Liver (tissue), 9 donors: Measurements from ENCODE around the gene ACSL6. TPM values are rescaled to one million over a fixed set of nuclear protein-coding genes. Genes with fewer than 3 reads are reported as not detected.

Experiments
- DNase-seq: peaks from one replicate; pipeline ENCODE4 v3.0.0-alpha.2; 2017; ENCODE audit warnings: low spot score
- H3K27ac ChIP-seq, 2 donors: one replicate each; pipeline ENCODE4 v1.7.0; 2013; ENCODE audit warnings: inconsistent platforms in 2 of 2, low read length in 2 of 2, control low read depth in 1 of 2, low read depth in 1 of 2, mild to moderate bottlenecking in 1 of 2
- H3K27me3 ChIP-seq, 4 donors: one replicate each; pipeline versions ENCODE4 v1.6.1 to v1.7.0; 2013; ENCODE audit warnings: low read length in 3 of 4, inconsistent platforms in 1 of 4, mild to moderate bottlenecking in 1 of 4, moderate library complexity in 1 of 4; ENCODE audit not compliant: control insufficient read depth in 4 of 4, insufficient read depth in 4 of 4
- H3K36me3 ChIP-seq, 4 donors: one replicate each; pipeline versions ENCODE4 v1.6.1 to v1.7.0; 2013; ENCODE audit warnings: low read length in 3 of 4, mild to moderate bottlenecking in 3 of 4, low read depth in 1 of 4, moderate library complexity in 1 of 4; ENCODE audit not compliant: control insufficient read depth in 4 of 4, insufficient read depth in 3 of 4
- H3K4me1 ChIP-seq, 4 donors: one replicate each; pipeline versions ENCODE4 v1.6.1 to v1.7.0; 2013; ENCODE audit warnings: low read length in 3 of 4, mild to moderate bottlenecking in 3 of 4, moderate library complexity in 1 of 4; ENCODE audit not compliant: control insufficient read depth in 4 of 4, insufficient read depth in 4 of 4
- H3K4me3 ChIP-seq, 3 donors: one replicate each; pipeline versions ENCODE4 v1.6.1 to v1.7.0; 2013; ENCODE audit warnings: low read length in 3 of 3, control low read depth in 1 of 3, low read depth in 1 of 3, mild to moderate bottlenecking in 1 of 3
- H3K9ac ChIP-seq, 2 donors: one replicate each; pipeline ENCODE4 v1.7.0; 2013; ENCODE audit warnings: low read length in 2 of 2, mild to moderate bottlenecking in 2 of 2, moderate library complexity in 2 of 2, control low read depth in 1 of 2, low read depth in 1 of 2
- H3K9me3 ChIP-seq, 4 donors: one replicate each; pipeline versions ENCODE4 v1.6.1 to v1.7.0; 2013; ENCODE audit warnings: low read length in 3 of 4; ENCODE audit not compliant: control insufficient read depth in 4 of 4
- ATF3 ChIP-seq: IDR thresholded peaks from 2 replicates; pipeline ENCODE4 v1.6.1; 2016; ENCODE audit warnings: antibody characterized with exemption
- CTCF ChIP-seq: fragments of 150-350 bp; IDR thresholded peaks from 2 replicates; pipeline ENCODE4 v1.5.1; 2017; ENCODE audit warnings: improper control_type of control experiment, low read depth, low read length; ENCODE audit not compliant: missing input control
- EGR1 ChIP-seq, 2 donors: IDR thresholded peaks; 2 replicates each; pipeline ENCODE4 v1.6.1; 2016 to 2018; ENCODE audit warnings: antibody characterized with exemption in 2 of 2, low read depth in 2 of 2
- FOXA2 ChIP-seq: IDR thresholded peaks from 2 replicates; pipeline ENCODE4 v1.6.1; 2016; ENCODE audit warnings: antibody characterized with exemption
- GABPA ChIP-seq, 2 donors: IDR thresholded peaks in 1 of 2; conservative IDR thresholded peaks in 1 of 2; 2 replicates each; pipeline ENCODE4 v1.6.1; 2016; ENCODE audit warnings: antibody characterized with exemption in 2 of 2, mild to moderate bottlenecking in 1 of 2, moderate library complexity in 1 of 2
- HNF4A ChIP-seq, 2 donors: conservative IDR thresholded peaks; 2 replicates each; pipeline ENCODE4 v1.6.1; 2016; ENCODE audit warnings: antibody characterized with exemption in 2 of 2, mild to moderate bottlenecking in 2 of 2
- HNF4G ChIP-seq: IDR thresholded peaks from 2 replicates; pipeline ENCODE4 v1.6.1; 2016; ENCODE audit warnings: antibody characterized with exemption
- JUND ChIP-seq, 2 donors: IDR thresholded peaks; 2 replicates each; pipeline ENCODE4 v1.6.1; 2016; ENCODE audit warnings: antibody characterized with exemption in 2 of 2
- NR2F2 ChIP-seq: IDR thresholded peaks from 2 replicates; pipeline ENCODE4 v1.6.1; 2016; ENCODE audit warnings: antibody characterized with exemption
- RAD21 ChIP-seq, 2 donors: IDR thresholded peaks; 2 replicates each; pipeline ENCODE4 v1.6.1; 2016; ENCODE audit warnings: antibody characterized with exemption in 2 of 2, mild to moderate bottlenecking in 2 of 2
- RXRA ChIP-seq, 2 donors: IDR thresholded peaks; 2 replicates each; pipeline ENCODE4 v1.6.1; 2017 to 2018; ENCODE audit warnings: antibody characterized with exemption in 2 of 2, mild to moderate bottlenecking in 1 of 2
- SP1 ChIP-seq: IDR thresholded peaks from 2 replicates; pipeline ENCODE4 v1.6.1; 2018; ENCODE audit warnings: antibody characterized with exemption, mild to moderate bottlenecking
- TAF1 ChIP-seq: conservative IDR thresholded peaks from 2 replicates; pipeline ENCODE4 v1.6.1; 2016; ENCODE audit warnings: antibody characterized with exemption, mild to moderate bottlenecking
- YY1 ChIP-seq: IDR thresholded peaks from 2 replicates; pipeline ENCODE4 v1.6.1; 2016; ENCODE audit warnings: antibody characterized with exemption, mild to moderate bottlenecking
- ZBTB33 ChIP-seq: IDR thresholded peaks from 2 replicates; pipeline ENCODE4 v1.6.1; 2016; ENCODE audit warnings: antibody characterized with exemption
- polyA plus RNA-seq, 2 donors: library from polyadenylated mRNA; stranded (reverse) in 1 of 2; unstranded in 1 of 2; fragments of 200-250 nt in 1 of 2; fragments of >200 nt in 1 of 2; fragmentation: Nextera tagmentation in 1 of 2; extraction: Ambion mirVana in 1 of 2; gene quantifications; one replicate each; pipeline versions ENCODE4 v1.2.1 to v1.2.3, GENCODE V29; 2013 to 2015
- total RNA-seq, 2 donors: library from RNA; depleted of rRNA; stranded (reverse); fragments of >200 nt; gene quantifications; one replicate each; pipeline ENCODE4 v1.2.3, GENCODE V29; 2014
- TF ChIP-seq, protein P1 (sequence below): IDR thresholded peaks from 2 replicates; pipeline ENCODE4 v1.6.1; 2016; ENCODE audit warnings: antibody characterized with exemption, mild to moderate bottlenecking
- TF ChIP-seq, protein P2 (sequence below): IDR thresholded peaks from 2 replicates; pipeline ENCODE4 v1.6.1; 2016; ENCODE audit warnings: antibody characterized with exemption
- donor health status: healthy.
- donor health status: healthy.
- donor health status: healthy.
- donor health status: healthy.
- donor health status: healthy.

The ACSL6 gene
- total and polyA plus RNA-seq, 4 donors, result 0.89 to 129 (median 4.6) TPM

DNA sequence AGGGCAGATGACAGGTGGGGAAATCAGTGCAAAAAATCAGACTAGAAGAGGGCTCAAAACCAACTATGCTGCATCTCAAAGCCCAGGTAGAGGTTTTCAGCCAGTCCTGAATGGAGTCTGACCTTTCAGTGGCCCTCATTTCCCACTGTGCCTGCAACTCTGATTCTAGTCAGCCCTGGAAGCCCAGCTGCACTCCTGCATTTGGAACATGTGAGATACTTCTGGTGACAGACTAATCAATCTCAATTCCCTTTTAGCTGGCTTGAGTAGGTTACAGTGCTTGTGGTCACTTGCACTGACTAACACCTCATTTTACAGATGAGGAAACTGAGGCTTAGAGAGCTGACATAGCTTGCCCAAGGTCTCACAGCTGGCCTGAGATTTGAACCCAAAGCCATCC is 7.9 kb upstream of the ACSL6 start:
- Histone ChIP-seq H3K4me1 (no peaks in the 10 kb centered on the region), H3K27me3 (no peaks in the 10 kb centered on the region), H3K9ac (no peak overlapping the region), H3K27ac (no peak overlapping the region), H3K4me3 (no peak overlapping the region), H3K36me3 (no peaks in the 10 kb centered on the region), H3K9me3 (no peaks in the 10 kb centered on the region)
- no peak for DNase-seq
- no peak for TF ChIP-seq HNF4G
- no peak for TF ChIP-seq EGR1 (IDR thresholded peaks at IDR 0.05; ENCODE audit: low read depth in 2 of 2)
- no peak for TF ChIP-seq SP1
- no peak for TF ChIP-seq CTCF
- no peak for TF ChIP-seq HNF4A (conservative IDR thresholded peaks at IDR 0.05)
- no peak for TF ChIP-seq TAF1
- TF ChIP-seq ZBTB33, result no peak
- TF ChIP-seq YY1, result no peak
- TF ChIP-seq, protein P1, sequence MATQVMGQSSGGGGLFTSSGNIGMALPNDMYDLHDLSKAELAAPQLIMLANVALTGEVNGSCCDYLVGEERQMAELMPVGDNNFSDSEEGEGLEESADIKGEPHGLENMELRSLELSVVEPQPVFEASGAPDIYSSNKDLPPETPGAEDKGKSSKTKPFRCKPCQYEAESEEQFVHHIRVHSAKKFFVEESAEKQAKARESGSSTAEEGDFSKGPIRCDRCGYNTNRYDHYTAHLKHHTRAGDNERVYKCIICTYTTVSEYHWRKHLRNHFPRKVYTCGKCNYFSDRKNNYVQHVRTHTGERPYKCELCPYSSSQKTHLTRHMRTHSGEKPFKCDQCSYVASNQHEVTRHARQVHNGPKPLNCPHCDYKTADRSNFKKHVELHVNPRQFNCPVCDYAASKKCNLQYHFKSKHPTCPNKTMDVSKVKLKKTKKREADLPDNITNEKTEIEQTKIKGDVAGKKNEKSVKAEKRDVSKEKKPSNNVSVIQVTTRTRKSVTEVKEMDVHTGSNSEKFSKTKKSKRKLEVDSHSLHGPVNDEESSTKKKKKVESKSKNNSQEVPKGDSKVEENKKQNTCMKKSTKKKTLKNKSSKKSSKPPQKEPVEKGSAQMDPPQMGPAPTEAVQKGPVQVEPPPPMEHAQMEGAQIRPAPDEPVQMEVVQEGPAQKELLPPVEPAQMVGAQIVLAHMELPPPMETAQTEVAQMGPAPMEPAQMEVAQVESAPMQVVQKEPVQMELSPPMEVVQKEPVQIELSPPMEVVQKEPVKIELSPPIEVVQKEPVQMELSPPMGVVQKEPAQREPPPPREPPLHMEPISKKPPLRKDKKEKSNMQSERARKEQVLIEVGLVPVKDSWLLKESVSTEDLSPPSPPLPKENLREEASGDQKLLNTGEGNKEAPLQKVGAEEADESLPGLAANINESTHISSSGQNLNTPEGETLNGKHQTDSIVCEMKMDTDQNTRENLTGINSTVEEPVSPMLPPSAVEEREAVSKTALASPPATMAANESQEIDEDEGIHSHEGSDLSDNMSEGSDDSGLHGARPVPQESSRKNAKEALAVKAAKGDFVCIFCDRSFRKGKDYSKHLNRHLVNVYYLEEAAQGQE, result no peak
- no peak for TF ChIP-seq GABPA (IDR thresholded peaks at IDR 0.05 in 1 of 2, conservative IDR thresholded peaks at IDR 0.05 in 1 of 2)
- no peak for TF ChIP-seq RXRA (IDR thresholded peaks at IDR 0.05)
- TF ChIP-seq JUND (IDR thresholded peaks at IDR 0.05), result no peak
- no peak for TF ChIP-seq FOXA2
- TF ChIP-seq RAD21 (IDR thresholded peaks at IDR 0.05), result no peak
- no peak for TF ChIP-seq NR2F2
- TF ChIP-seq ATF3, result no peak
- TF ChIP-seq, protein P2, sequence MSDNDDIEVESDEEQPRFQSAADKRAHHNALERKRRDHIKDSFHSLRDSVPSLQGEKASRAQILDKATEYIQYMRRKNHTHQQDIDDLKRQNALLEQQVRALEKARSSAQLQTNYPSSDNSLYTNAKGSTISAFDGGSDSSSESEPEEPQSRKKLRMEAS, result no peak
